ENCODE measurements around the gene SULT1A4.
"Not testable (repeated sequence)": the region's sequence is repeated elsewhere in the genome, so short reads cannot be mapped to it uniquely, and the experiment has no call there.

The SULT1A4 gene

DNA sequence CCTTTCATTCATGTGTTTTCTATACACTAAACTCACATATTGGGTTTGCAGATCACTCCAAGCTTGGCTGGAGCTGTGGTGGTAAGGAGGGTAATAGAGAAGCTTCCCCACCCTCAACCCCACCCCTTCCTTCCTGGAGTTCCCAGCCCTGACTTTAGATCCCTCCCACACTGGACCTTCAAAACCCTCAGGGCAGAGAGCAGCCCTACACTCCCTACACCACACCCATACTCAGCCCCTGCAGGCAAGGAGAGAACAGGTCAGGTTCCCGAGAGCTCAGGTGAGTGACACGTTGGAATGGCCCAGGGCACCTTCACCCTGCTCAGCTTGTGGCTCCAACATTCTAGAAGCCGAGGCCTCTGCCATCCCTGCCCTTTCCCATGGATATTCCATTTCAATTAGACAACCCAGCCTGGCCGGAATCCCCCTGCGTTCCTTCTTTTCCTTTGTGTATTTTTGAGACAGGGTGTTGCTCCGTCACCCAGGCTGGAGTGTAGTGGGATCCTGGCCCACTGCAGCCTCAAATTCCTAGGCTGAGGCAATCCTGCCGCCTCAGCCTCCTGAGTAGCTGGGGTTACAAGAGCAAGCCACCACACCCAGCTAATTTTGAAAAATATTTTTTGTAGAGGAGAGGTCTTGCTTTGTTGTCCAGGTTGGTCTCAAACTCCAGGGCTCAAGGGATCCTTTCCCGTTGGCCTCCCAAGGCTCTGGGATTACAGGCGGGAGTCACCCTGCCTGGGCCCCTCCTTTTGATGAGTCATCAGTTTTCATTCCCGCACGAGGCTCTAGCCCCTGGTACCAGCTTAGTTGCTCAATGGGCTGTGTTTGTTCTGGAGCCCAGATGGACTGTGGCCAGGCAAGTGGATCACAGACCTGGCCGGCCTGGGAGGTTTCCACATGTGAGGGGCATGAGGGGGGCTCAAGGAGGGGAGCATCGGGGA, at the start of gene SULT1A4:
Gene SULT1A4, plus strand, starts transcription at position 208 of the 941 bp plus-strand sequence. CDS start 1,473 bp downstream, outside the sequence.
- DNase-seq: not testable (repeated sequence)

DNA sequence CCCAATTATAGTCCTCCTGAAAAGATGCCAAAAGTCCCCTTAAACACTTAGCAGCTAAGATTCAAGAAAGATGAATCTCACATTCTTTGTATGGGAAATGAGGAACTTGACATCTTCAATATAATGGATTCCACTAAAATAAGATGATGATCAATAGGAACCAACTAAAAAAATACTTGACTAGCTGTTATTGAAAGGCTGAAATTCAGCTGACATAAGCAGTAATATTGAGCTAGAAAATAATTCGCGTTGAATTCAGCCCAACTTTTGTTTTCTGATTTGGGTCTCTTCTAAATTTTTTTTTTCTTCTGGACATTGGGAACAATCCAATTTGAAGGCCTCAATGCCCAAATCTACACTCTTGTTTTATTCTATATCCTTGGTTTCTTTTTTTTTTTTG, 36.1 kb upstream of the SULT1A4 start:
- not testable (repeated sequence) for DNase-seq

DNA sequence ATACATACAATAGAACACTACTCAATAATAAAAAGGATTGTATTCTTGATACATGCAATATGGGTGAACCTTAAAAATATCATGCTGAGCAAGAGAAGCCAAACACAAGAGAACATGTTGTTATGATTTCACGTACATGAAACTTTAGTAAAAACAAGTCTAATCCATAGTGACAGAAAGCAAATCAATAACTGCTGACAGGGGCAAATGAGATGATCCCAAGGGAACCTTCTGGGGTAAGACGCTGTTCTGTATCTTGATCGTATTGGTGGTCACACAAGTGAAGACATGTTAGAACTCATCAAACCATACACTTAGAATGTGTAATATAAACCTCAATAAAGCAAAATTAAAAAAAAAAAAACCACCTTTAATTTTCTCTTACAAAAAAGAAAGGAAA, 34.3 kb upstream of the SULT1A4 start:
- DNase-seq: not testable (repeated sequence)

DNA sequence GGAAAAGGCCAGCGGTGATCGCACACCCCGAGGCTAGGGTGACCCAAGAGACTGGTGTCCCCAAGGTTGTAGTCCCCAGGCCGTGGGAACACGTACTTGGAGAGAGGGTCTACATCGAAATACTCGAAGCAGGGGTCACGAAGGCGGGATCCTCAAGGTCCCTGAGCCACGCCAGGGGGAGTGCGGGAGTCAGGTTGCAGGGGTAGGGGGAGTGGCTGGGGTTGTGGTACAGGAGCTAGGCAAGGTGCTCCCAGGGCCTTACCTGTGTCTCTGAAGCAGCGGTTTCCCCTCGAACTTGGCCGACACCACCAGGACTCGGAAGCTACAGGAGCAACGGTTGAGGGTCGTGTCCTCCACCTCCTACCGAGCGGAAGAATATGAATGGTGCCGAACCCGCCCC, 6.0 kb upstream of the SULT1A4 start:
- DNase-seq: not testable (repeated sequence)

DNA sequence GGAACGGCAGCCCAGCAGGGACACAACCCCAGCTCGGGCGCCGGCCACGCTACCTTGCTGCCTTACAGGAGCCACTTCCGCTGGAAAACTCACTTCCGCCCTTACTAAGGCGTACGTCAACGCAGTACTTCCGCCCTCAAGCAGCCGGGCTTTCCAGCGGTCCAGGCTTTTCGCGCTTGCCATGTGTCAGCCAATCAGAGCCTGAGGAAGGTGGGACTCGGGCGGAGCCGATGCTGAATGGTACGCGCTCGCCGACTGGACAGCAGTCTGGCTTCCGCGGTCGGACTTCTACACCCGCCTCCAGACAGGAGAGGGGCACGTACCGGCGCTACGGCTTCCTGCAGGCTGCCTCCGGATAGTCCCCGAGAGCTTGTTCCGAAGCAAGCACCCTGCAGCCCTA, 5.4 kb upstream of the SULT1A4 start, which contains the start of the genes BOLA2 and SLX1B:
Gene BOLA2, minus strand, starts transcription at position 83 of the 400 bp plus-strand sequence. CDS start 98 bp downstream, outside the sequence.
Gene SLX1B, plus strand, starts transcription at position 265 of the 400 bp plus-strand sequence.
- not testable (repeated sequence) for DNase-seq

DNA sequence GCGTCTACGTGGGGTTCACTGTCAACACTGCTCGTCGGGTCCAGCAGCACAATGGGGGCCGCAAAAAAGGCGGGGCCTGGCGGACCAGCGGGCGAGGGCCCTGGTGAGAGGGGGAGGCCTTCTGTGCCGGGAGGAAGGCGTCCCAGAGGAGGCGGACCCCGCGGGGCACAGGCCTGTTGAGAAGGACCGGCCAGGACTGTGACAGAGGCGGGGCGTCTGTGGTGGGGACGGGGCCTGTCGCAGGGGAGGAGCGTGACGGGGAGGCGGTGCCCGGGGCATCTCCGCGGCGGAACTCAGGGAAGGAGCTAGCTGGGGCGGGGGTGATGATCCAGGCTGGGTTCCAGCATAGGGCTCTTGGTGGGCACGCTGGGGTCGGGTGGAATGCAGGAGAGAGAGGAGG, 4.9 kb upstream of the SULT1A4 start:
- not testable (repeated sequence) for DNase-seq

DNA sequence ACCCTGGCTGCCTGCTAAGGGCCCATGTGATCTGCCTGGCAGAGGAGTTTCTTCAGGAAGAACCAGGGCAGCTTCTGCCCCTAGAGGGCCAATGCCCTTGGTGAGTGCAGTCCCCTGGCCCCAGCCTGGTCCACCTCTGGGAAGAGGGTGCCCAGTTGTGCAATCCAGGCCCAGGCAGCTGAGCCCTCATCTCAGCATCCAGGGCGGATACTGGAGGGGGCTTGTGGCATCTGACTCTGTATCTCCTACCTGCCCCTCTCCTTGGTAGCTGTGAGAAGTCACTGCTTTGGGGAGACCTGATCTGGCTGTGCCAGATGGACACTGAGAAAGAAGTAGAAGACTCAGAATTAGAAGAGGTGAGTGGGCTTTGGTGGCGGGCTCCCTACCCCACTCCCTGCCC, 2.1 kb upstream of the SULT1A4 start:
- not testable (repeated sequence) for DNase-seq

DNA sequence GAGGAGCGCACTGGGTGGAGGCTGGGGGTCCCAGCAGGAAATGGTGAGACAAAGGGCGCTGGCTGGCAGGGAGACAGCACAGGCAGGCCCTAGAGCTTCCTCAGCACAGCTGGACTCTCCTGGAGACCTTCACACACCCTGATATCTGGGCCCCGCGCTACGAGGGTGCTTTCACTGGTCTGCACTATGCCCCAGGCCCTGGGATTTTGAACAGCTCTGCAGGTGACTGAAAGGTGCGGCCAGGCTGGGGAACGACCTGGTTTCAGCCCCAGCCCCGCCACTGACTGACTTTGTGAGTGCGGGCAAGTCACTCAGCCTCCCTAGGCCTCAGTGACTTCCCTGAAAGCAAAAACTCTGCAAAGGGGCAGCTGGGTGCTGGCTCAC, 926 bp downstream of the SULT1A4 start:
- DNase-seq: not testable (repeated sequence)

DNA sequence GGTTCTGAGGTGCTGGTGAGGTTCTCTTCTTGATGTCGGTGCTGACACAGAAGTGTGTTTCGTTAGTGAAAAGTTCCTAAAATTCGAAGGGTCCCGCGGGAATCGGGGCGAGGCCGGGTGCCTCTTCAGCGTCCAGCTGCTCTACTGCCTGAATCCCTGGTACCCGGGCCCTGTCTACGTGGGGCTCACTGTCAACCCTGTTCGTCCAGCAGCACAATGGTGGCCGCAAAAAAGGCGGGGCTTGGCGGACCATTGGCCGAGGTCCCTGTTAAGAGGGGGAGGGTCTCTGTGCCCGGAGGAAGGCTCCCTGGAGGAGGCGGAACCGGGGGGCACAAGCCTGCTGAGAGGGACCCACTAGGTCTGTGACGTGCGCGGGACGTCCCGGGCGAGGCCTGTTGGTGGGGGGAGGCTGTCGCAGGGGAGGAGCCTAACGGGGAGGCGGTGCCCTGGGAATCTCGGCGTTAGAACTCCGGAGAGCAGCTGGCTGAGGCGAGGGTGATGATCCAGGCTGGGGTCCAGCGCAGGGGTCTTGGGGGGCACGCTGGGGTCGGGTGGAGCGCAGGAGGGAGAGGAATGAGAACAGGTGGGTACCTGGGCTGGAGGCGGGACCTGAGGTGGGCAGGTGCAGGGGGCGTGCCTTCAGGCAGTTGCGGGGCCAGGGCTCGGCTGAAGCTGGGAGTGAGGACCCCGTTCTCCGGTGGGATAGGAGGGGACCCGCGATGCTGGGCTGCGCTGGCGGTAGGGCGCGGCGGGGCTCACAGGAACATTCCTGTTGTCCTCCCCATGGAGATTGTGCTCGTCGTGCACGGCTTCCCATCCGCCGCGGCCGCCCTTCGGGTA, 6.5 kb downstream of the SULT1A4 start:
- not testable (repeated sequence) for DNase-seq

DNA sequence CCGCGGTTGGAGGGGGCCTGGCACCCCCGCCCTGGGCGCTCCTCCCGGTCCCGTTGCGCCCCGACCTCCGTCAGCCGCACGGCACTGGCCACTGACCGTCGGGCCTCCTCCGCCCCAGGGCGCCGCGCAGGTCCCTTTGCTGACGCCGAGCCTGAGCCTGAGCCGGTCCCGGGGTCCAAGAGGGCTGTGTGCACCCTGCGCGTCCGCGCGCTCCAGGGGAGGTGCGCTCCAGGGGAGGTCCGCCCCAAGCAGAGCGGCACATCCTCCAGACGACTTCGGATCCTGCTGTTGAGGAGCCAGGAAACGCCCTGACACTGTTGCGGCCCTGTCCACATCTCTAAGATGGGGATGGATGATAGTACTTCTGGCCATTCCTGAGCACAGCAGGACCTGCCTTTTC, 7.2 kb downstream of the SULT1A4 start:
- not testable (repeated sequence) for DNase-seq

DNA sequence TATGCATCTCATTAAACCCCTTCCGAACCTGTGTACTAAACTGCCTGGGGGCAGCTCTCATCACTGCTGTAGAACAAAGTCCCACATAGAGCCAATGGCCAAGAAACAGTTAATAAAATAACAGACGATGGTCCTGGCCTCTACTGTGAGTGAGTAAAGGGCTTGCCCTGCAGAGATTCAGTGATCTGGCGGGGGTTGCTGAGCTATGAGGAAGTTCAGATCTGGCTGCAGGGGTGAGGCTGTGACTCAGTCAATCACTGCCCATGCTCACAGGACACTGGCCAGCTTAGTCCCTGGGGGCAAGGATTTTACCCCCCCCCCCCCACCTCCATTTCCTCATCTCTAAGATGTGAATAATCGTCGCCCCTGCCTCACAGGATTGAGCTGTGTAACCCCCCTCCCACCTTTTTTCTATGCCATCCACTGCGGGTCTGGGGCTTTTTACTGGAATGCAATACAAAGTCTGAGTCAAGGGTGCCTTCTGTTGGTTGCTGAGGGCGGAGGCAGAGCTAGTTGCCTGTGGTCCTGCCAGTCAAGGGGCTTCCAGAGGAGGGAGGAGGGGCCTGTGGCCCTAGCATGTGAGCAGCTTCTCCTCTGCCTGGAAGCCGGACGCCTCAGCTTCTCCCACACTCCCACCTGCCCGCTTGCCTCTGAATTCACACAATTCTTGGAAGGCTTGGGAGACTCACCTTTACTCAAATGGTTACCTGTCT, 8.1 kb downstream of the SULT1A4 start:
- DNase-seq: not testable (repeated sequence)

DNA sequence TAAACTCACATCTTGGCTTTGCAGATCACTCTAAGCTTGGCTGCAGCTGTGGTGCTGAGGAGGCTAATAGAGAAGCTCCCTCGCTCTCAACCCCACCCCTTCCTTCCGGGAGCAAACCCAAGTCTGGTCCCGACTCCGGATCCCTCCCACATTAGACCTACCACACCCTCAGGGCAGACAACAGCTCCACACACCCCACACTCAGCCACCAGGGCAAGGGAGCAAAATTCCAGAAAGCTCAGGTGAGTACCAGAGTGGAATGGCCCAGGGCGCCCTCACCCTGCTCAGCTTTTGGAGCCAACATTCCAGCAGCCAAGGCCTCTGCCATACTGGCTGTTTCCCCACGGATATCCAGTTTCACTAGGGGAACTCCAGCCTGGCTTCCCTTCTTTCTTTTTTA, 9.9 kb downstream of the SULT1A4 start:
- not testable (repeated sequence) for DNase-seq

DNA sequence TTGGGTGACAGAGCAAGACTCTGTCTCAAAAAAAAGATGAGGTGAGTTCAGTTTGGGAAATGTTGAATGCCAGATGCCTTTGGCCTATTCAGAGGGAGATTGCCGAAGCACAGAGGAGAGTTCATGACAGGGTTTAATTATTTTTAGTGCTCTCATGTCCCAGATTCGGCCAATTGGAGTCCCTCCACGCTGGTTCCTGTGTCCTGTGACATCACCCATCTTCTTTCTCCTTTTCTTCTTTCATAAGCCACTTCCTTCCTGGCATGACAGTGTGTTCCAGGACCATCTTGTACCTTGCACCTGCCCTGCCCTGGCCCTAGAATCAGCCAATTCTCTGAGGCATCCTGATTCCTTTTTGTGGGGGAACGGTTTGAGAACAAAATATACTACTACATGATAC, 12.4 kb downstream of the SULT1A4 start:
- DNase-seq: not testable (repeated sequence)

DNA sequence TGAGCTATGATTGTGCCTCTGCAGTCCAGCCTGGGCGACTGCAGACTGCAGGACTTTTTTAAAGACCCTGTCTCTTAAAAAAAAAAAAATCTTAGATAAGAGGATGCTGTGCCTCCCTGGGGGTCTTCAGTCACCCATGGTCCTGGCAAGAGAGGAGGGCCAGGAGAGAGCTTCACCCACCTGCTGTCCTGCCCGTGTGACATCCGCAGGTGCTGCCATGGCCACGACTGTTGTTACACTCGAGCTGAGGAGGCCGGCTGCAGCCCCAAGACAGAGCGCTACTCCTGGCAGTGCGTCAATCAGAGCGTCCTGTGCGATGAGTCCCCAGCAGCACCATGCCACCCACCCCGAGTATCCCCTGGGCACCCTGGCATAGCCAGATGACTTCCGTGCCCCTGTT, 22.6 kb downstream of the SULT1A4 start:
- not testable (repeated sequence) for DNase-seq

DNA sequence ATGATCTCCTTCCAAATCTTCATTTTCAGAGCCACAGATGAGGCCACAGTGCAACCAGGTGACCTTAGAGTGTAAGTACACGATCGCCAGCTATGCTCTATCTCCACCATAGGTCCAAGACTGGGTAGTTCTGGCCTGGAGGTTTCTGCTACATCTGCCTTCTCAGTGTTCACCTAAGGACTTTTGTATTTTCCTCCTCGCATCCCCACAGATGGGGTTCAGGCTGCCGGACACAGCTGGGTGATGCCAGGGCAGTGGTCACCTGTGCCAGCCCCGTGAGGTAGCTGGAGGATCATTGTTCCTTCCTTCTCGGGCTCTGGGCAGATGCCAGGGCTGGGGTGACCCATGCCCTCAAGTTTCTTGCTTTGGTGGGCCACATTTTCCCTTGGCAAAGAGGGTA, 46.6 kb downstream of the SULT1A4 start, which contains the start of gene NPIPB12:
Gene NPIPB12, minus strand, starts transcription at position 101 of the 400 bp plus-strand sequence.
- not testable (repeated sequence) for DNase-seq
